IMR-90 (cell line): Measurements from ENCODE around the gene IQSEC3. TPM values are rescaled to one million over a fixed set of nuclear protein-coding genes. Genes with fewer than 3 reads are reported as not detected.

Source experiments
- ATAC-seq: fragments of 200-7000 bp; cut with Tn5 transposase; 2 replicates; pipeline ENCODE4 v1.9.1; 2020; ENCODE audit warnings: low read depth, mild to moderate bottlenecking, moderate library complexity
- BruUV-seq: library from RNA; stranded (reverse); fragments of 400-500 nt; replicated peaks from 2 replicates; lab custom pipeline; 2021; lab: Mats Ljungman, UMichigan
- CTCF ChIA-PET: fragments of 300-600 bp; formaldehyde crosslinking; extraction: SDS; loops from one replicate; lab custom pipeline; 2021; ENCODE audit warnings: antibody characterized with exemption; lab: Yijun Ruan, JAX
- POLR2A ChIA-PET: fragments of 300-600 bp; sonication (Branson Sonifier 250); formaldehyde crosslinking; loops from one replicate; lab custom pipeline; 2022; ENCODE audit warnings: antibody characterized with exemption; ENCODE audit not compliant: unreplicated experiment; lab: Charles Lee
- DNase-seq: peaks from one replicate; pipeline ENCODE4 v3.0.0; 2013
- H2AFZ ChIP-seq: replicated peaks from 2 replicates; pipeline ENCODE3; 2013; ENCODE audit warnings: low read length, mild to moderate bottlenecking; ENCODE audit not compliant: poor library complexity
- H2AK5ac ChIP-seq: 2 replicates; pipeline ENCODE4 v1.6.1; 2013; ENCODE audit warnings: low read depth, low read length, inconsistent platforms
- H2AK9ac ChIP-seq: replicated peaks from 2 replicates; pipeline ENCODE3; 2013; ENCODE audit warnings: mild to moderate bottlenecking, low read depth, low read length, moderate library complexity; ENCODE audit not compliant: poor library complexity
- H2BK120ac ChIP-seq: 2 replicates; pipeline ENCODE4 v1.6.1; 2013; ENCODE audit warnings: low read depth, low read length, inconsistent platforms
- H2BK15ac ChIP-seq: 3 replicates; pipeline ENCODE4 v1.6.1; 2013; ENCODE audit warnings: low read depth, low read length, inconsistent platforms
- H2BK20ac ChIP-seq: 2 replicates; pipeline ENCODE4 v1.6.1; 2013; ENCODE audit warnings: low read depth, mild to moderate bottlenecking, inconsistent platforms, low read length, moderate library complexity
- H2BK5ac ChIP-seq: 2 replicates; pipeline ENCODE4 v1.6.1; 2013; ENCODE audit warnings: mild to moderate bottlenecking, low read depth, low read length, inconsistent platforms; ENCODE audit not compliant: poor library complexity, severe bottlenecking
- H3K14ac ChIP-seq: replicated peaks from 2 replicates; pipeline ENCODE4 v1.6.1; 2013; ENCODE audit warnings: low read depth, low read length, inconsistent platforms
- H3K18ac ChIP-seq: 2 replicates; pipeline ENCODE4 v1.6.1; 2013; ENCODE audit warnings: low read depth, low read length, control low read depth
- H3K23ac ChIP-seq: 2 replicates; pipeline ENCODE4 v1.6.1; 2013; ENCODE audit warnings: low read depth, low read length, inconsistent platforms
- H3K27ac ChIP-seq: 2 replicates; pipeline ENCODE4 v1.5.1; 2013; ENCODE audit warnings: mild to moderate bottlenecking, control low read depth, low read length; ENCODE audit not compliant: insufficient read depth
- H3K27me3 ChIP-seq: 2 replicates; pipeline ENCODE4 v1.6.1; 2013; ENCODE audit warnings: low read length; ENCODE audit not compliant: control insufficient read depth, insufficient read depth
- H3K36me3 ChIP-seq: 2 replicates; pipeline ENCODE4 v1.6.1; 2013; ENCODE audit warnings: low read length, mixed read lengths; ENCODE audit not compliant: control insufficient read depth, insufficient read depth
- H3K4ac ChIP-seq: 2 replicates; pipeline ENCODE4 v1.6.1; 2013; ENCODE audit warnings: low read depth, low read length, inconsistent platforms
- H3K4me1 ChIP-seq: 2 replicates; pipeline ENCODE4 v1.6.1; 2013; ENCODE audit warnings: low read length, mixed read lengths; ENCODE audit not compliant: control insufficient read depth, insufficient read depth
- H3K4me2 ChIP-seq: 2 replicates; pipeline ENCODE4 v1.6.1; 2013; ENCODE audit warnings: low read depth, mild to moderate bottlenecking, control low read depth, low read length, moderate library complexity
- H3K4me3 ChIP-seq: 2 replicates; pipeline ENCODE4 v1.5.1; 2013; ENCODE audit warnings: low read depth, mild to moderate bottlenecking, control low read depth, low read length, moderate library complexity; ENCODE audit not compliant: insufficient read depth
- H3K56ac ChIP-seq: 2 replicates; pipeline ENCODE4 v1.6.1; 2013; ENCODE audit warnings: low read length, inconsistent platforms; ENCODE audit not compliant: insufficient read depth; ENCODE audit errors: extremely low read depth
- H3K79me1 ChIP-seq, 2 experiments: 2 replicates each; pipeline ENCODE4 v1.6.1; 2013; ENCODE audit warnings: low read length in 2 of 2, inconsistent platforms in 1 of 2, low read depth in 1 of 2
- H3K9ac ChIP-seq: 2 replicates; pipeline ENCODE4 v1.6.1; 2013; ENCODE audit warnings: low read depth, low read length, control low read depth
- H3K9me1 ChIP-seq: 2 replicates; pipeline ENCODE4 v1.6.1; 2013; ENCODE audit warnings: low read length, inconsistent platforms; ENCODE audit not compliant: insufficient read depth
- H3K9me3 ChIP-seq: 2 replicates; pipeline ENCODE4 v1.6.1; 2013; ENCODE audit warnings: low read length; ENCODE audit not compliant: control insufficient read depth, insufficient read depth
- H4K20me1 ChIP-seq: 2 replicates; pipeline ENCODE4 v1.6.1; 2013; ENCODE audit warnings: low read length, inconsistent platforms; ENCODE audit not compliant: insufficient read depth
- H4K5ac ChIP-seq: 2 replicates; pipeline ENCODE4 v1.6.1; 2013; ENCODE audit warnings: mild to moderate bottlenecking, low read depth, low read length, control low read depth
- H4K8ac ChIP-seq, 2 experiments: 2 replicates each; pipeline ENCODE4 v1.6.1; 2013; ENCODE audit warnings: low read depth in 2 of 2, low read length in 2 of 2, control low read depth in 1 of 2, inconsistent platforms in 1 of 2
- H4K91ac ChIP-seq: 2 replicates; pipeline ENCODE4 v1.6.1; 2013; ENCODE audit warnings: low read depth, low read length, inconsistent platforms; ENCODE audit not compliant: insufficient read depth
- CHD1 ChIP-seq: IDR thresholded peaks from 2 replicates; pipeline ENCODE4 v1.6.1; 2012; ENCODE audit warnings: low read depth, low read length, improper control_type of control experiment
- MAFK ChIP-seq: IDR thresholded peaks from 2 replicates; pipeline ENCODE4 v1.6.1; 2012; ENCODE audit warnings: low read depth, low read length, improper control_type of control experiment
- NFE2L2 ChIP-seq: fragments of 150-350 bp; IDR thresholded peaks from 2 replicates; pipeline ENCODE4 v1.6.1; 2016; ENCODE audit warnings: low read depth, mild to moderate bottlenecking, low read length
- POLR2A ChIP-seq: IDR thresholded peaks from 2 replicates; pipeline ENCODE4 v1.6.1; 2012; ENCODE audit warnings: mild to moderate bottlenecking, low read depth, low read length
- RAD21 ChIP-seq: IDR thresholded peaks from 2 replicates; pipeline ENCODE4 v1.6.1; 2012; ENCODE audit warnings: low read length, improper control_type of control experiment
- RCOR1 ChIP-seq: IDR thresholded peaks from 2 replicates; pipeline ENCODE4 v1.6.1; 2012; ENCODE audit warnings: mild to moderate bottlenecking, low read length, improper control_type of control experiment; ENCODE audit not compliant: insufficient replicate concordance
- RFX5 ChIP-seq: IDR thresholded peaks from 2 replicates; pipeline ENCODE4 v1.8.0; 2012; ENCODE audit warnings: low read depth, mild to moderate bottlenecking, low read length, moderate library complexity
- WGBS, 2 experiments: methylation state at CpG; one replicate each; pipeline versions ENCODE4 v1.1.5 to v1.1.7; 2013; ENCODE audit warnings: missing lambda C conversion rate in 2 of 2; ENCODE audit not compliant: insufficient read length in 1 of 2; ENCODE audit errors: extremely low coverage in 2 of 2; 5-methylcytosine and 5-hydroxymethylcytosine counted together
- dilution Hi-C: fragments of 300-500 bp; cut with HindIII; formaldehyde crosslinking; loops from one replicate; pipeline ENCODE4 v1.14.3; 2018; ENCODE audit warnings: low sequenced_read_pairs; ENCODE audit not compliant: unreplicated experiment
- in situ Hi-C: fragments of 300-500 bp; cut with MboI; formaldehyde crosslinking; loops from 3 replicates; pipeline ENCODE4 v1.14.3; 2019; ENCODE audit warnings: low sequenced_read_pairs, inconsistent platforms, mixed read lengths
- intact Hi-C: fragments of 100-400 bp; cut with micrococcal nuclease; formaldehyde crosslinking; loops from 2 replicates; pipeline ENCODE4 v1.10.0; 2022
- polyA plus RNA-seq, 3 experiments: library from polyadenylated mRNA; depleted of rRNA; stranded (reverse); fragments of >200 nt; gene quantifications; 2 replicates each; pipeline ENCODE4 v1.2.3, GENCODE V29; 2012; ENCODE audit warnings: low replicate concordance in 1 of 3
- total RNA-seq: library from RNA; depleted of rRNA; stranded (reverse); fragments of >200 nt; gene quantifications from 2 replicates; pipeline ENCODE4 v1.2.3, GENCODE V29; 2012

IQSEC3 gene
- total and polyA plus RNA-seq, 2 of the 4 experiments (the other 2 are of a cell fraction), result 0.10 TPM; not detected in 1

GRCh38 chr12:145369-145960, 78.9 kb downstream of the IQSEC3 start:
- dilution Hi-C loops, result no loop called here
- Histone ChIP-seq H4K91ac (no peak overlapping the region), H3K9ac (no peak overlapping the region), H3K14ac (no peak overlapping the region), H3K4me1 (no peaks in the 10 kb centered on the region), H2BK20ac (no peak overlapping the region), H3K36me3 (no peaks in the 10 kb centered on the region), H3K9me3 (no peaks in the 10 kb centered on the region), H3K27me3 (peaks cover 57% of the 10 kb centered on the region), H3K4ac (no peak overlapping the region), H4K20me1 (no peaks in the 10 kb centered on the region), H3K9me1 (no peaks in the 10 kb centered on the region), H3K4me2 (no peak overlapping the region), H3K56ac (no peak overlapping the region), H2BK15ac (no peak overlapping the region), H3K4me3 (no peak overlapping the region), H4K5ac (no peak overlapping the region), H2AK9ac (no peak overlapping the region), H4K8ac (no peak overlapping the region), H3K18ac (no peak overlapping the region), H3K79me1 (no peaks in the 10 kb centered on the region), H2BK120ac (no peak overlapping the region), H2BK5ac (no peak overlapping the region), H2AFZ (no peak overlapping the region), H3K23ac (no peak overlapping the region), H3K27ac (no peak overlapping the region), H2AK5ac (no peak overlapping the region)
- in situ Hi-C loops, result no loop called here
- no peak for DNase-seq
- WGBS, 2 experiments, result 55% methylated on average over 2 of the region's 14 CpGs; no CpG with 5 or more reads in 1 of the 2 experiments
- POLR2A ChIA-PET, result no interaction called here
- BruUV-seq, result no TSS peak
- no peak for TF ChIP-seq CHD1
- no peak for TF ChIP-seq RFX5
- no peak for TF ChIP-seq RCOR1
- no peak for TF ChIP-seq RAD21
- TF ChIP-seq POLR2A, result no peak
- TF ChIP-seq NFE2L2, result no peak
- TF ChIP-seq MAFK, result no peak
- intact Hi-C loops, result no loop called here
- CTCF ChIA-PET, result no interaction called here
- no peak for ATAC-seq
